Inflammatory macrophage (primary cell): ENCODE measurements around the gene ARID5B.
A peak's percentile ranks its signal among the peaks of the same experiment; 100 is the strongest.

ENCODE experiments used
- DNase-seq, 2 donors: peaks; one replicate each; pipeline ENCODE4 v3.0.0-alpha.2; 2020 to 2022

The ARID5B gene

DNA sequence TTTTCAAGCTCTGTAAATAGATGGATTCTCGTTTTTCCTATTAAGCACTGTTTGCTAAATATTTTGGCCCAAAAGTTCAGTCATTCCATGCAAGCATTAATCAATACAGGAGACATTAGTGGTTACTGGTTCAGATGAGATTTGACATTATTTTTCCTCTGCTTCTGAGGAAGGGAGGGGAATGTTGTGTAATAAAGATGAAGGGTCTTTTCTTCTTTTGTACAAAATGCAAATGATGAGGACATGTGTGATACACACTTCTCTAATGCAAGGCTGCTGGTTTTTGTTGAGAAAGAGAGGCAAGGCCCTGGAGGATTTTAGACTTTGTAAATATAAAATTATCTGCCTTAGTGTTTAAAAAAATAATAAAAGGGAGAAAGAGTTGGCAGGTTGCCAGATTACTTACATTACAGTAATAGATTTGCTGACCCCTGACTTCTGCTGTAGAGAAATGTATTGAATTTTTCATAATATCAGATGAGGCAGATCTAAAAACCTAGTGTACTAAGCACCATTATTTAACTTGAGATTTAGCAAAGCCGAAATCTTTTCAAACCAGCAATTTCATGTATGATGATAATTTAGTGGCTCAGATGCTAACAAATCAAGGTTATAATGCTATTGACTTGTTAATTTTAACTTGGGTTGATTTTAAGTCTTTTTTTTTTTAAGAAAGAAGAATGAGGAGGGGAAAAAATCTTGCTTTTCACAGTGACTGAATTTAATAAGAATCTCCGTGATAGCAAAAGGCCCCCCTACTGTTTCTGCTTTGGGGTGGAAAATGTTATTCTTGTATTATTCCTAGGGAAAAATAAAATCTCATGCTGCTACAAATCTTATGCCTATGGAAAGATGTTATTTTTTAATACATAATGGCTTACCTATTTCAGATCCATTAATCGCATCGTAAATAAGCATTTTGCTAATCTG is 180.1 kb downstream of the ARID5B start:
- peak in 1 of 2 donors; percentile 22 for DNase-seq

DNA sequence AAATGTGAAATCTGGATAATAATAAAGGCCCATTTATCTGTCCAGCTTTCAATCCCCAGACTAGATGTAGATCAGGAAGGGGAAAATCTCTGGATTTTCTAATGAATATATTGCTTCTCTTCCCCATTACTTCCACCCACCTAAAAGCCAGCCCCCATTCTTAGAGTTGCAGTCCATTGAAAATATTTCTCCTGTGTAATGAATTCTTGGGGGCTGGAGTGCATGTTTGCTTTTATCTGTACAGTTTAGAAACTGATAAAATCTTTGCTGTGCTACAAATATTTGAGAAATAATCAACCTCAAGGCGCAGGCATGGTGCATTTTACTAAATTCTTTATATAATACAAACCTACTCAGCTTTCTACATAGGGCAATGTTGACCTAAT is 180.8 kb downstream of the ARID5B start:
- DNase-seq: no peak

DNA sequence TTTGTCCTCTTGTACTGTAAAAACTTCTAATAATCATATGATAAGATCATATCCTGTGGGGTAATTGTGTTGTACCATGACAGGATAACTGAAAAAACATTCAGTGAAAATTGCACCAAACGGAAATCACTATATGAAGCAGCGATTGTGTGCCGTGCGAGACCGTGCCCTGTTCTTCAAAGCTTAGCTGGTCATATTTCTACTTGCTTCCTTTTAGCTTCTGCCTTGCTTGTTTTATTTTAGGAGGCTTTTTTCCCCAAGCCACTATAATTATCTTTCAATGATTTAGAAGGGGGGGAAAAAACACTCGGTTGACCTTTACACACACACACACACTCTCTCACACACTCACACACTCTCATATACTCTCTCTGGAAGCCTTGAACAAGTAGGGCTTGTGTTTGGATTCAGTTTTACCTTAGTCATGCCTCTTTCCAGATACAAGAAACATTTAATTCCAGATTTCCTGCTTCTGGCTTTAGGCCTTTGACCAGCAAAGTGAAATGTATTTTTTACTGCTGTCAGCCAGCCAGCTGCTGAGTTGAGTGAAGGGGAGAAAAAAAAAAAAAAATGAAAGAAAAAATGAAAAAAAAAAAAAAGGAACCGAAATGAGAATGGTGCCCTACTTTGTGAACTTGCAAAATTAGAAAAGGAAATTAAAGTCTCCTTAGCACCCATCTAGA is 181.4 kb downstream of the ARID5B start:
- peak; percentile 50 to 53 for DNase-seq

DNA sequence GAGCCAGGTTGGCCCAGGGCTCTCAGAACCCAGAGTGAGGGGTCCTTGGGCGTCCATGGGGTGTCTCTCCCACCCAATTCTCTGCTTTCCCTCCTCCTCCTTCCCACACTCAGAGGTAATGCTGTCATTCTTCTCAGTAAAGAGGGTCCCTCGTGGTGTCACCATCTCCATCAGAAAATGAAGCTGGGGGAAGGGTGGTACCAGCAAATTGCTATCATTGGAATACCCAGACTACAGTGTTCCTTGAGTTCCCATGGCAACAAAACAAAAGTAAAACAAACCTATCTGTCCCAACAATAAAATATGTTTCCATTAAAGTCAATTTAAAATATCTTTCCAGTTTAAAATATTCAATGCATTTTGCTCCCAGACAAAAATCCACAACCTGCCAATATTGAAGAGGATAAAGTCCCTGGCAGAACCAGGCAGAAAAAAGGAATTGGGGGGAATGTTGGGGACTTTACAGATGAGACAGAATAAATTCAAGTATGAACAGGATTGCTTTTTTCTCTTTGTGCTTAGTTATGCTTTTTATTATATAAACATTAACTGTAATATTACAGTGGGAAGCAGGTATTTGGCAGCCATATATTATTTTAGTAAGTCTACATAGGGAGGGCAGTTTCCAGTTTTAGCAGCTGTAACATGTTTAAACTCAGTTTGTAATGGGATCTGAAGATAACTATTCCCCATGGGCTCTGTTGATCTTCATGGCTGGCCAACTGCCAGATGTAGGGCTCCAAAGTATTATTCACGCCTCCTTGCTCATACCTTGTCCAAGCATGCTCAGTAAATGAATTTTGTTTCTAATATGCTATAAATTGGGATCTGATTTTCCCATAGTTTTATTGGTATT is 182.1 kb downstream of the ARID5B start:
- no peak for DNase-seq

DNA sequence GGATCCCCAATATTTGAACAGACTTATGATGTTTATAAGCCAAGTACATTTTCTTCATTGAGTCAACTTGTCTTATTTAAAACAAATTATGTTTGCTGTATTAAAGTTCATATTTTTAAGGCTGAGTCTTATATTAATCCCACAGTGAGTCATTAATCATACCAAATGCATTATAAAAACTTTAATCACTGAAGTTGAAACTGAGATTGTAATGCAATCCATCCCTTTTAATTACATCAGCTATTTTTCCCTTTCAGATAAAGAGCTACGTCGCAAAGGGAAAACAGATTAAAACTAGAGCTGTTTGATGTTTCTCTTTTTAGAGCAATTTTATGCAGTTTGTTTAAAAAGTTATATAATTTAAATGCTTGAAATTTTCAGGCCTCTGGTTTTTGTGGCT is 183.0 kb downstream of the ARID5B start:
- DNase-seq: no peak

DNA sequence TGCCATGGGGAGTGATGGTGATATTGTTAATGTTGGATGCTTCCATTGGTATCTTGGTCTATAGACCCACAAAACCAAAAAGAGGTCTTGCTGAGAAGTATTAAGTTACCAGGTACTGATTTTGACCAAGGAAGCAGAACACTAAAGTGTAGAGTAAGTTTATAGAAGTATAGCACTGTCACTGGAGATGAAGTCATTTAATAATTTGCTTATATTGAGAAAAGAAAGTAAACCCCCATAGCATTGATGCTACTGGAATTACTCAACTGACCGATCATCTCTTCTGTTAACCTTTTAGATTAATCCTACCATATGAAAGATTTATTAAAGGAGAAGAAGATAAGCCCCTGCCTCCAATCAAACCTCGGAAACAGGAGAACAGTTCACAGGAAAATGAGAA is 183.9 kb downstream of the ARID5B start:
- DNase-seq: no peak

DNA sequence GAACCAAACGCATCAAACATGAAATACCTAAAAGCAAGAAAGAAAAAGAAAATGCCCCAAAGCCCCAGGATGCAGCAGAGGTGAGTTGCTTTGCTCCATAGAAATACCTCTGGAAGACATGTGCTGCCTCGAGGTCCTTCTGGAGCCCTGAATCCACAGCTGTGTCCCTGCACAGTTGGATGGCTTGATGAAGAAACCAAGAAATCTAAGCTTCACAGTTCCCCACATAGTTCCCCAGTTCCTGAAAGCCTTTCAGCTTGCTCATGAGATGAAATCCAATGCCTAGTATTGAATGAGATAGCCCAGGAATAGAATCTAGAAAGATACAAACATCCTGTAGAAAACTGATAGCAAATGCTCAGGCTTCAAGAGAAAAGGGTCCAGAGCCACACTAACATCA is 184.3 kb downstream of the ARID5B start:
- DNase-seq: no peak

DNA sequence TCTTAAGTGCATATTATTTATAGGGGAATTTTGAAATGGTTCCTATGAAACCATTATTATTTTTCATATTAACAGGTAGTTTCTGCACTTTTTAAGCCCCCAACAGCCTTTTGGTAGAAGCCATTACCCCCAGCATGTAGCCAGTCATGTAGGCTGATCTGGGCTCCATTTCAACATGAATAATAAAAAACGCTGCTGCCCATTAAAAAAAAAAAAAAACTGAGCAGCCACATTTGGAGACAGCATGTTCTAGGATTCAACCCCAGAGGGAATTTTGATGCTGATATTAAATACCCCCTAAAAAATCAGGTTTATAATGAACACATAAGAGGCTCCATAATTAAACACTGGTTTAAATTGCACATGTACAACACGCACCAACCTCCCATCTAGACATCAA is 185.8 kb downstream of the ARID5B start:
- no peak for DNase-seq

DNA sequence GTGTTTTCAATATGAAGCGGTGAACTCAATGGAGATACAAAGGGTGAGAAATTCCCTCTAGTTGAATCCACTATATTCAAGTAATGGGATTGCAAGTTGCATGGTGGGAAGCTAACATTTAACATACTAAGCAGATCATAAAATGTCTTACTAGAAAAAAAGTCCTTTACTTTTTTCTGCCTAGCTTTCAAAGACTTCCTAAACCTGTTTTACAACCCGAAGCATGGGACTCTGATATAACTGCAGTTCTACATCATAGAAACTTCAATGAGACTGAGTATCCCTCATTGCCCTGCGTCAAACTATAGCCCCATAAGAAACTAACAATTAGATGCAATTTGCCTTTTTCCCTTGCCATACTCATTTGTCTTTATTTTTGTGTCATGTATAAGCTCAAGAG is 187.3 kb downstream of the ARID5B start:
- no peak for DNase-seq

DNA sequence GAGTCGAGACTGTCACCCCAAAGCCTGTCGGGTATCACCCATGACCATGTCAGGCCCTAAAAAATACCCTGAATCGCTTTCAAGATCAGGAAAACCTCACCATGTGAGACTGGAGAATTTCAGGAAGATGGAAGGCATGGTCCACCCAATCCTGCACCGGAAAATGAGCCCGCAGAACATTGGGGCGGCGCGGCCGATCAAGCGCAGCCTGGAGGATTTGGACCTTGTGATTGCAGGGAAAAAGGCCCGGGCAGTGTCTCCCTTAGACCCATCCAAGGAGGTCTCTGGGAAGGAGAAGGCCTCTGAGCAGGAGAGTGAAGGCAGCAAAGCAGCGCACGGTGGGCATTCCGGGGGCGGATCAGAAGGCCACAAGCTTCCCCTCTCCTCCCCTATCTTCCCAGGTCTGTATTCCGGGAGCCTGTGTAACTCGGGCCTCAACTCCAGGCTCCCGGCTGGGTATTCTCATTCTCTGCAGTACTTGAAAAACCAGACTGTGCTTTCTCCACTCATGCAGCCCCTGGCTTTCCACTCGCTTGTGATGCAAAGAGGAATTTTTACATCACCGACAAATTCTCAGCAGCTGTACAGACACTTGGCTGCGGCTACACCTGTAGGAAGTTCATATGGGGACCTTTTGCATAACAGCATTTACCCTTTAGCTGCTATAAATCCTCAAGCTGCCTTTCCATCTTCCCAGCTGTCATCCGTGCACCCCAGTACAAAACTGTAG is 191.0 kb downstream of the ARID5B start:
- DNase-seq: no peak

DNA sequence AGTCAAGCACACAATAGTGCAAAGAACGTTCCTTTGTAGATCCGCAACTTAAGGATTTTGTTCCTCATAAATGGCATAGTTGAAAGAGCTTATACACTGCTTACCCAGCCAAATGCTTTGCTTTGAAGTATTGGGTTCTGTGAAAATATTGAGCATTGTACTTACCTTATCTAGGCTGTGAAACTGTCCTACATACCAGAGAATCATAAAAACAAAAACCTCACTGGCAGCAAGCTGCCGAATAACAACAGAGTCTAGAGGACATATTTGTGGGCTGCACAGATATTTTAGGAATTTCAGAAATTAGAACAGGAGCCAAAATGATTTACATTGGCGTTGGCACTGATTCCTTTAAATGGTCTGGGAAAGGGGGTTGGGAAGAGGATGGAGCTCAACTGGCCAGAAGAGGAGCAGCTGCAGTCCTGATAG is 192.4 kb downstream of the ARID5B start:
- no peak for DNase-seq

DNA sequence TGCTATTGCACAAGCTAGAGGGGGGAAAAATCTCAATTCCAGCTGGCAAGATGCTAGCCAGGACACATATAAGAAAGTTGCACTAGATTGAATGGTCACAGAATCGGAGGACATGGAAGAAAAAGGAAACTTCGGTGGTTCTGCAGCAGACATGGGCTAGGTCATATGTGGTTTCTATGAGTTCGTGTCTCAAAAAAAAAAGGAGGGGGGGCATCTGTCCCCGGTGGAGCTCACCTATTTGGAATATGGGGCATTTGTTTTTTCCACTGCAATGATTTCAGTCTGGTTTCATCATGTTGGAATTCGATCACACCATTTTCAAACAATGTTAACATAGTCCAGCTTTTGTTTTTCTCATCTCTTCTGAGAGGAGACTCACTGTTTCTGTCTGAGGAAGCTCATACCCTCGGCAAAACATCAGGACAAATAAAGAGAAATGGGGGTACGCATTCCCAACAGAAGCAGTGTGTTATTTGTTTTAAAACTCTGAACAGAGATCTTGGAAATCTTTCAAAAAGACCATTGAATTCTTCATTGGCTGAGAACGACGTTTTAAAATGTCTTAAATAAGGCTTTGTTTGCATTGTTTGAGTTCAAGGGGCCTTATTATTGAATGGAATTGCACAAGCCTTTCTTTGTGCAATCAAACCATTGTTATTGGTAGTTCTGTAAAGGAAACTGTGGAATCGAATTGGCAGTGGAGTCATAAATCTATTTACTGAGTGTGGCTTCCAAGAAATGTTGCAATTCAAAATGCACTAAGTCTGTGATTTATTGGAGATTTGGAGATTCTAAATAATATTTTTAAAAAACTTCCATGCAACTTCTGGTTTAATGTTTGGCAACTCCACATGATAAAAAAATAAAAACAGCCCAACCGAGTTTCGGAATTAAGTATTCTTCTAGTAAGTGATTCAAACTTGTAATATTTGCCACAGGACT is 194.0 kb downstream of the ARID5B start:
- no peak for DNase-seq

DNA sequence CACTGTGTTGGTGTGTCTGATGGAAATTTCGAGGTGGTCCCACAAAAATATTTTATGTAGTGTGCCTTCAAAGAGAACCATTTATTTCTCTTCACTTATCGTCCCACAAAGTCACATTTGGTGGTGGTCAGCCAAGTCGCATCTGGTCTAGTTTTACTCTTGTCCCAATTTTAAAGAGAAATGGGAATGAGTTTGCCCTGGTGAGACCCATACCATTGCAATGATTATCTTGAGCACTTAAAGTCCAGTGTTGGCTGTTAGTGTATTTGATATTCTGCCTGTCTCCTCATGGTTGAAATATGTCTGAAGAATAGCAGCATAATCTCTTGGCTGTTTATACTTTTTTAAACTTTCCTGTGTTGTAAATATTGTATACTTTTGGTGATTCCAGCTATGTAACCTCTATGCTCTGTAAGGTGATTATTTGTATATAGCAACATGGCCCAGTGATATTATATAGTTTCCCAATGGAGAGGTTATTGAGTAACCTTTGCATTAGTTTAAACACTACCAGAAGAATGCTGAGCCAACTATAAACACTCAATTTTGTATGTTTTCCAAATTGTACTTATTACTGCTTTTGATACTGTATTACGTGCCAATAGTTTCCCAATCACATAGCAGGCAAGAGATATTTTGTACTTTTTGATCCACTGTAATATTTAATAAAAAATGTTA is 194.9 kb downstream of the ARID5B start:
- DNase-seq: no peak

DNA sequence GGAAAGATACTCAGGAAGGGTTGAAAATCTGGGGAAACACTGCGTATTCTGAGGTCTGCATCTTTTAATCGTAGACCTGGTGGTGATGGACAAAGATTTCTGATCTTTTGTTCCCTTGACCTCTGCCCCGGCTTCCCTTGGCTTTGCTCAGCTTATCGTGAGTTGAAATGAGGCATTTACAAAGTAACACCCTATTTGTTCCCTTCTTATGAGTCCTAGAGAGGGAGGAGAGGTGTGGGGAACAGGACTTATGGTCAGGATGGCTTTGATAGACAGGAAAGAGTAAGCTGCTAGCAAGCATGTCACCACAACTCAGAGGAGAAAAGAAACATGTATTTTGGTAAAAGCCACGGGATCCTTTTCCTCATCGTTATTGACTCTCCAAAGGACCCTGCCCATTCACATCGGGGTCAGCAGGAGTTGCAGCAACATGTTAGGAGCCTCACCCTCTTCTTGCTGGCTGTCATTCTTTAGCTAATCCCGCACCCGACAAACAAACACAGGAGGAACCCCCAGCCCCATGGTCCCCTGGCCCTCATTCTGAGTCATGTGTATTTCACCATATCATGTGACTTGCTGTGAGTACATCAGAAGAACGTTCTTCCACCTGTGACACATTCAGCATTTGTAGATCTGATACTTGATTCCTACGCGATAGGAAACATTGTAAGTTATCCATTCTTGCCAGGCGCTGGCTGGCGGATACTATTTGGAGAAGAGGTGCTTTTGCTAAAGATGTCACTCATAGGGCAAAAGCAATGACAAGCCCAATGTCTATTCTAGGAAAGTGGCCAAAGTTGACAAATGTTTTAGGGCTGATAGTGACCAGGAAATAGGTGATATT is 197.0 kb downstream of the ARID5B start:
- no peak for DNase-seq

DNA sequence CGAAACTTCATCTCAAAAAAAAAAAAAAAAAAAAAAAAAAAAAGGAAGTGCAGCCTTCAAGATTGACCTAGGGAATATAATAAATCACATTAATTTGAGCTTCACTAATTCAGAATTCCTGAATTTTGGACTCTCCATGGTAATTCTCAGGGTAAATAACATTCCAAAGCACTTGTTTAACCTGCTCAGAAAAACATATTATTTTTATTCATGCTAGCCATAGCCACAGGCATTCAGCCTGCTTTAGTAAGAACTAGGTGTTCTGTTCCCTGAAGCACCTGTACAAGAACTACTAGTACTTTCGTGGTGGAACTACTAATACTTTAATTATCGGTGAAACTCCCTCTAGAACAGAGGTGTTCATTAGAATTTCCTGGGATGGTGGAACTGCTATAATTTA is 197.8 kb downstream of the ARID5B start:
- DNase-seq: peak in 1 of 2 donors; percentile 26

DNA sequence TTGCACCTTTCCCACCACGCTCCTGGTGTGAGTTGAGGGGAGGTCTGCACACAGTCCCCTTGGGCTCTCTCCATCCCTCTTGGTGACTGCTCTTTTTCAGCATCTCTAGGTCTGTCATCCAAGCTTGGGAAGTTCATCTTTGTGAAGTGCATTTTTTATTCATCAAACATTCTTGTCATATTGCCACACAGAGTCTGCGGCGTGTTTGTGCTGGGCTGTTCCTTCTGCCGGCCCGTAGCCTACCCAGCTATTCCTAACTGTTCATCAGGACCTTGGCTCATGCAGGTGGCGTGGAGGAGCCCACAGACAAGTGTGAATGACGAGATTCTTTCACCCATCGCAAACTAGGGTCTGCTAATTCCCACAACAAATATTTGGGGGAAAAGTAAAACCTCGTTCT is 202.4 kb downstream of the ARID5B start:
- DNase-seq: no peak

DNA sequence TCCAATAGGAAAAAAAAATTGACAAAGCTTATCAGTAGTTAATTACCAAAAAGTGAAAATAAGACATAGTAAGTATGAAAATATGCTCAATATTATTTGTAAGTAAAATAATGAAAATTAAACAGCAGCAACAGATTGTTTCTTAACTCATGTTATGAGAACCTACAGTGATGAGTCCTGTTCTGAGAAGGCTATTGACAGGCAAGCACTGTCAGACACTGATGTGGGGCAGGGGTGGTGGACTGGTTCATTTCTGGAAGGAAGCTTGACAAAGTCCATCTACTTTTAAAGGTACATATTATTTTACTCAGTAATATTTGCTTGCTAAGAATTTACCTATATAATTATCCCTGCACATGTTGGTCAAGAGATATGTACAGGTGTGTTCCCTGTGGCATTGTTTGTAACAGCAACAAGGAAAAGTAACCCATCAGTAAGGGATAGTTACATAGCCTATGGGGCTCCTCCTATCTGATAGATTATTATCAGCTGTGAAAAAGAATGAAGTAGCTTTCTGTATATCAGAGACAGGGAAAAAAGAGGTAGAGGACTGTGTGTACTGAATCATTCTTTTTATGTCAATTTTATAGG is 205.5 kb downstream of the ARID5B start:
- no peak for DNase-seq

DNA sequence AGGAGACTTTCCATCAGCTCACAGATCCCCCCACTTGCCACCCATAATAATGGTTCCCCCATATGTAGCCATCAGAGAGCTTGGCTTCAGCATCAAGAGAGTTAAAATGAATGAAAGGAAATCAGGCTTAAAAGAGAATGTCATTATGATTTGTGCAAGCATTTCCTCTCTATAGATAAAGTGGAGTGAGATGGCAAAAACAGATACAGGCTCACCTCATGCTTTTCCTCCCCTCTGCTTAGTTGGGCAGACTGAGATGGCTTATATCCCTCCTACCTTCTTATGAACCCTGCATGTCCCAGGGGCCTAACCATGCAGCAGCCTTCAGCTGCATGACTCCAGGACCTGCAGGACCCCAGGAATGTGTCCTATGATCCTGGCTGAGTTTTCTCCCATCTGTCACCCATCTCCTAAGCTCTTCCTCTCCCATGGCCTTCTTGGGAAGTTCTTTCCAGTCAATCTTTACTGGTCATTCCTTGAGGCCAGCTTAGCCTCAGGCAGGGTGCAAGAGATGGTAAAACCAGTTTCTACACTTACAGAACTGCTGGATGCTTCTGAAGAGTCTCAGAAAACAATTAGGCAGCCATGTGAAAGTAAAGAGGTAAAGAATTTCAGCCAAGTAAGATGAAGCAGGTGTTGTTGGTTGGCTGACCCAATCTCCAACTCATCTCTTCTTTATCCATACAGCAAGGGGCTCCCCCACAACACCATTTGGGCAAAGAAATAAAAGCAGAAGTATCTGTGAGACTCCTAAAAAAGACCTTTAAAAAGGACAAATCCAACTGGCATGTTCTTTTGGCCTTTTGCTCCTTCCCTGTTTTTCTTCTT is 207.5 kb downstream of the ARID5B start:
- no peak for DNase-seq
